Ovary (tissue), 3 donors: ENCODE data around the gene SMARCD2.

ENCODE experiments used
- CTCF ChIP-seq, 3 donors: fragments of 450-650 bp in 2 of 3; fragments of 200-600 bp in 1 of 3; IDR thresholded peaks; one replicate each; pipeline versions ENCODE4 v1.5.1 to v1.8.0; 2016 to 2022; ENCODE audit warnings: antibody characterized with exemption in 3 of 3, mild to moderate bottlenecking in 1 of 3
- EP300 ChIP-seq: sonication (generic); formaldehyde crosslinking; IDR thresholded peaks from one replicate; pipeline ENCODE4 v1.6.1; 2017; ENCODE audit warnings: antibody characterized with exemption
- POLR2A ChIP-seq: fragments of 450-650 bp; IDR thresholded peaks from one replicate; pipeline ENCODE4 v1.6.1; 2017; ENCODE audit warnings: antibody characterized with exemption, mild to moderate bottlenecking, moderate library complexity
- donor health status: DM: no; HTN: no; CAD: no.

GRCh38 chr17:63841350-63842172, 924 bp downstream of the SMARCD2 start:
- TF ChIP-seq POLR2A (no peak), CTCF (IDR thresholded peaks at IDR 0.05) (no peak), EP300 (no peak)
